LNCAP (cell line): Measurements from ENCODE around the gene MMD2.

ENCODE experiments used
- CTCF ChIP-seq: fragments of 450-650 bp; IDR thresholded peaks from 2 replicates; pipeline ENCODE4 v1.5.1; 2017; ENCODE audit warnings: mild to moderate bottlenecking

Gene MMD2

GRCh38 chr7:4895766-4896165 lies 63.2 kb downstream of the MMD2 start:
- no peak for TF ChIP-seq CTCF

GRCh38 chr7:4894482-4894881 lies 64.5 kb downstream of the MMD2 start:
- TF ChIP-seq CTCF: no peak

GRCh38 chr7:4893929-4894475 lies 65.0 kb downstream of the MMD2 start:
- no peak for TF ChIP-seq CTCF

GRCh38 chr7:4889682-4890081 lies 69.3 kb downstream of the MMD2 start:
- TF ChIP-seq CTCF: no peak

- TF ChIP-seq CTCF: no peak
Measured at GRCh38 chr7:4888161-4888560, 70.8 kb downstream of the MMD2 start.

GRCh38 chr7:4886671-4887070 lies 72.3 kb downstream of the MMD2 start:
- TF ChIP-seq CTCF: no peak

- TF ChIP-seq CTCF: no peak
Measured at GRCh38 chr7:4885317-4885807, 73.6 kb downstream of the MMD2 start.

GRCh38 chr7:4884164-4884563 lies 74.8 kb downstream of the MMD2 start:
- TF ChIP-seq CTCF: no peak
